Fibroblast of villous mesenchyme (primary cell): ENCODE results near the gene FGF14. TPM values are rescaled to one million over a fixed set of nuclear protein-coding genes. Genes with fewer than 3 reads are reported as not detected.

Experiments
- DNase-seq: peaks from one replicate; pipeline ENCODE4 v3.0.0-alpha.2; 2010; ENCODE audit warnings: low read depth
- H3K4me3 ChIP-seq: 2 replicates; pipeline ENCODE4 v1.5.1; 2011; ENCODE audit warnings: low read depth, mild to moderate bottlenecking, low read length
- total RNA-seq: library from RNA; depleted of rRNA; stranded (reverse); fragments of >200 nt; gene quantifications from 2 replicates; pipeline ENCODE4 v1.2.3, GENCODE V29; 2012
- TF ChIP-seq, protein P1 (sequence below): IDR thresholded peaks from 2 replicates; pipeline ENCODE4 v1.5.1; 2012; ENCODE audit warnings: low read depth, mild to moderate bottlenecking, low read length; ENCODE audit not compliant: insufficient read depth

The FGF14 gene
- under 0.01 TPM in 2 replicates for total RNA-seq

DNA sequence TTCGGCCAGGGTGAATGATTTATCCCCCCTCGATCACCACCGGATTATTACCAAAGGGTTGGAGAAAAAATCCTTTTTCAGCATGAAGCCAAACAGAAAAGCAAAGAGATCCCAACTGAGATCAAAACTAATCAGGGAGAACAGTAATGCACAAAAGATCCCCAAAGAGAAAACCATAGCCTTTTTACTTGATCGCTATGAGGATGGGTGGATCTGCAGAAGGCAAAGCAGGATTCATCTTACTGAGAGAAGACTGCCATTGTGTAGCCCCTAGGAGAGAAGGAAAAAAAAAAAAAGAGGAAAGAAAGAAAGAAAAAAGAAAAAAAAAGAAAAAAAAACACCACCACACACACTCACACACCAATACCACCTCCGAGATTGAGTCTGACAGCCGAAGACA is at the start of gene FGF14:
TSS of gene FGF14 (minus strand) at position 283 of the 400 bp plus-strand sequence.
- DNase-seq: no peak
- TF ChIP-seq, protein P1, sequence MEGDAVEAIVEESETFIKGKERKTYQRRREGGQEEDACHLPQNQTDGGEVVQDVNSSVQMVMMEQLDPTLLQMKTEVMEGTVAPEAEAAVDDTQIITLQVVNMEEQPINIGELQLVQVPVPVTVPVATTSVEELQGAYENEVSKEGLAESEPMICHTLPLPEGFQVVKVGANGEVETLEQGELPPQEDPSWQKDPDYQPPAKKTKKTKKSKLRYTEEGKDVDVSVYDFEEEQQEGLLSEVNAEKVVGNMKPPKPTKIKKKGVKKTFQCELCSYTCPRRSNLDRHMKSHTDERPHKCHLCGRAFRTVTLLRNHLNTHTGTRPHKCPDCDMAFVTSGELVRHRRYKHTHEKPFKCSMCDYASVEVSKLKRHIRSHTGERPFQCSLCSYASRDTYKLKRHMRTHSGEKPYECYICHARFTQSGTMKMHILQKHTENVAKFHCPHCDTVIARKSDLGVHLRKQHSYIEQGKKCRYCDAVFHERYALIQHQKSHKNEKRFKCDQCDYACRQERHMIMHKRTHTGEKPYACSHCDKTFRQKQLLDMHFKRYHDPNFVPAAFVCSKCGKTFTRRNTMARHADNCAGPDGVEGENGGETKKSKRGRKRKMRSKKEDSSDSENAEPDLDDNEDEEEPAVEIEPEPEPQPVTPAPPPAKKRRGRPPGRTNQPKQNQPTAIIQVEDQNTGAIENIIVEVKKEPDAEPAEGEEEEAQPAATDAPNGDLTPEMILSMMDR: no peak
- peak within 1 kb of the TSS; percentile 55 for H3K4me3 ChIP-seq

DNA sequence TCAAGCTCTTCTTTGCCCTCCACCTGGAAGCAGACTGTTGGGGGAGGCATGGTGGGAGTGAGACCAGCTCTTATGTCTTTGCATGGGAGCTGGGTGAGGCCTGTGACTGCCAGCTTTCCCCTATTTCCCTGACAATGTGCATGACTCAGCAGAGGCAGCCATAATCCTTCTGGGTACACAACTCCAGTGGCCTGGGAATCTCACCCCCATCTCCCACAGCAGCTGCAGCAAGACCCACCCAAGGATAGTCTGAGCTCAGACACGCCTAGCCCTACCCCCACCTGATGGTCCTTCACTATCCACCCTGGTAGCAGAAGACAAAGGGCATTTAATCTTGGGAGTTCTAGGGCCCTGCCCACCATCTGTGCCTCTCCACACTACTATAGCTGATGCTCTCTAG is 41.4 kb upstream of the FGF14 start:
- no peak overlapping the region for H3K4me3 ChIP-seq
- no peak for DNase-seq

DNA sequence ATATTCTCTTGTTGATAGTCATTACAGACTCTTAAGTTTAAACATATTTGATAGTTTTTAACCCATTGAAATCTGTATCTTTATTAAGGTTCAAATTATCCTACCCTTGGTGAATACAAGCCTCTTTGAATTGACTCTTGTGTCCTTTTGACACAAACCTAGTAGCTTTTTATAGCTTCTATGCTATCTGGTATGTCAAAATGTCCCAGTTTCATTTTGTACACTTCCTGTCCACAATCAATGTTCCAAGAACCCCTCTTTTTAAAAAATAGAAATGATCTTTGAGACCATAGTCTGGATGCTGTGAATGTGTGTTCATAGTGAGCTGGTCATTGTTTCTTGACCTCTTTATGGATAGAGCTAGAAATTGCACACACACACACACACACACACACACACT is 39.2 kb upstream of the FGF14 start:
- H3K4me3 ChIP-seq: no peak overlapping the region
- no peak for DNase-seq
- TF ChIP-seq, protein P1: no peak

More for the DNA sequence above, 41.4 kb upstream of the FGF14 start:
- TF ChIP-seq, protein P1: no peak

DNA sequence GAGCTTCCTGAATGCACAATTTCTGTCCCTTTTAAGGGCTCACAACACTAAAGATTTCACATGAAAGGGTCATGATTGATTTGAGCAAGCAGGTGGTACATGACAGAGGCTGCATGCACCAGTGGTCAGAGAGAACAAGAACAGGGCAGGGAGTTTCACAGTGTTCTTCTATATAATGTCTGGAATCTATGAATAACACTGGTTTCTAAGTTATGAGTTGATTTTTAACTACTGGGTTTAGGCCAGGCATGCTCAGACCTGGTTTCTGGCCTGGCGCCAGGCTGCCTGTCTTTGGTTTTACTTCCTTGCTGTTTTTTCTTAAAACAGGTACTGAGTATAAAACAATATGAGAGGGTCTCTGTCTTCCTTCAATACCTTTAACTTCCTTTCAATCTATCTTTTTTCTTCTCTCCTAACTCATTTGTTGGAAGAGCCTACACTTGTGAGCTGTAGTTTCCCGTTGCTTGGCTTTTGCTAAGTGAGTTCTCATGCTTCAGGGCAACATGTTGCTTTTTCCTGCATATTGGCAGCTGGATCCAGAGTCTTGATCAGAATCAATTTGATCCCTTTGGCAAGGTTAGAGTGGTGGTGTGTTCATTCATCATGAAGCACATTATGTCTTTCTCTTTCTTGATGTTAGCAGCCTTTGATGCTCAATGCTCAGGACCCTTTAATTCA is 38.5 kb upstream of the FGF14 start:
- no peak overlapping the region for H3K4me3 ChIP-seq
- TF ChIP-seq, protein P1: no peak
- DNase-seq: no peak

DNA sequence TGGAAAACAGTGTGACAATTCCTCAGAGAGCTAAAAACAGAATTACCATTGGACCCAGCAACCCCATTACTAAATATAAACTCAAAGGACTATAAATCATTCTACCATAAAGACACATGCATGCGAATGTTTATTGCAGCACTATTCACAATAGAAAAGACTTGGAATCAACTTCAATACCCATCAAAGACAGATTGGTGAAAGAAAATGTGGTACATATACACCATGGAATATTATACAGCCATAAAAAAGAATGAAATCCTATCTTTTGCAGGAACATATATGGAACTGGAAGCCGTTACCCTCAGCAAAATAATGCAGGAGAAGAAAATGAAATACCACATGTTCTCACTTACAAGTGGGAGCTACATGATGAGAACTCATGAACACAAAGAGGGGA is 20.8 kb upstream of the FGF14 start:
- TF ChIP-seq, protein P1: no peak
- H3K4me3 ChIP-seq: no peak overlapping the region
- no peak for DNase-seq

DNA sequence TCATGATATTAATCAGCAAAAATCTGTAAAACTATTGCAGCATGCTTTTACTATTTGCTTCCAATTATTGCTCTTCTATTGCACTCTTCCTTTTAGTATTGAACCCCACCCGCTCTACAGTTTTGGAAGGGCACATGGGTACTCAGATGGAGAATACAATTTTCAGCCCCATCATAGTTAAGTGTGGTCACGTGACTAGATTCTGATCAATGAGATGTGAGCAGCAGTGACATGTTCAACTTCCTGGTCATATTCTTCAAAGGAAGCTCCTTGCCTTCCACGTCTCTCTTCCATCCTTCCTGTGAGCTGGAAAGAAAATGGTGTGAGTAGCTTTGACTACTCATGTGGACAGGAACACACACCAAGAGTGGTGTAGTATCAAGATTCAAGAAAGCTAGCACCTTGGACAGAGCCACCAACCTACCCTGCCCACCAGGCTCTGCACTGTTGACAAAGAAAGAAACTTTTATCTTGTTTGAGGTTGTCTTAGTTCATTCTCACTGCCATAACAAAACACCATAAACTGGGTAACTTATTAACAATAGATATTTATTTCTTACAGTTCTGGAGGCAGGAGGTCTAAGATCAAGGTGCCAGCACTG is 3.8 kb upstream of the FGF14 start:
- peak; percentile 9 for DNase-seq
- no peak overlapping the region for H3K4me3 ChIP-seq
- TF ChIP-seq, protein P1: no peak
